GM18505 (cell line): ENCODE data around the gene GLB1L2.

Experiments
- ATAC-seq: cut with Tn5 transposase; IDR thresholded peaks from one replicate; pipeline ENCODE4 v1.9.1; 2021; ENCODE audit not compliant: unreplicated experiment
- POLR2A ChIP-seq: IDR thresholded peaks from 4 replicates; pipeline ENCODE4 v1.6.1; 2011; ENCODE audit warnings: borderline replicate concordance; ENCODE audit not compliant: insufficient read depth, insufficient read length; ENCODE audit errors: extremely low read depth

The GLB1L2 gene

GRCh38 chr11:134346101-134346975, 14.6 kb downstream of the GLB1L2 start:
- no peak for TF ChIP-seq POLR2A
- no peak for ATAC-seq

GRCh38 chr11:134346976-134347350, 15.2 kb downstream of the GLB1L2 start:
- TF ChIP-seq POLR2A, result no peak
- ATAC-seq, result no peak

GRCh38 chr11:134347441-134347840, 15.7 kb downstream of the GLB1L2 start:
- no peak for TF ChIP-seq POLR2A
- no peak for ATAC-seq

- TF ChIP-seq POLR2A, result no peak
- ATAC-seq, result no peak
Observed at GRCh38 chr11:134349109-134349801, 17.5 kb downstream of the GLB1L2 start.

- no peak for ATAC-seq
Observed at GRCh38 chr11:134349802-134350355, 18.1 kb downstream of the GLB1L2 start.

GRCh38 chr11:134350381-134350780, 18.6 kb downstream of the GLB1L2 start:
- TF ChIP-seq POLR2A, result no peak
- ATAC-seq, result no peak

More at GRCh38 chr11:134349802-134350355, 18.1 kb downstream of the GLB1L2 start:
- TF ChIP-seq POLR2A, result no peak

- ATAC-seq, result no peak
- no peak for TF ChIP-seq POLR2A
Observed at GRCh38 chr11:134352111-134352510, 20.3 kb downstream of the GLB1L2 start.

GRCh38 chr11:134355136-134355535, 23.3 kb downstream of the GLB1L2 start:
- ATAC-seq, result no peak
- no peak for TF ChIP-seq POLR2A

- no peak for TF ChIP-seq POLR2A
- no peak for ATAC-seq
Observed at GRCh38 chr11:134355656-134356055, 23.9 kb downstream of the GLB1L2 start.

- no peak for ATAC-seq
- TF ChIP-seq POLR2A, result no peak
Observed at GRCh38 chr11:134356656-134357544, 25.1 kb downstream of the GLB1L2 start.

GRCh38 chr11:134357545-134357839, 25.7 kb downstream of the GLB1L2 start:
- no peak for TF ChIP-seq POLR2A
- ATAC-seq, result no peak

- TF ChIP-seq POLR2A, result no peak
- no peak for ATAC-seq
Observed at GRCh38 chr11:134358165-134358855, 26.5 kb downstream of the GLB1L2 start.
